Stimulated activated CD8-positive, alpha-beta memory T cell treated with anti-CD3 and anti-CD28 coated beads, Interleukin-2, amount 100 ng/mL, for 48 hours (primary cell): ENCODE data around the gene CWC25.
"Not testable (repeated sequence)": the region's sequence is repeated elsewhere in the genome, so short reads cannot be mapped to it uniquely, and the experiment has no call there.

ENCODE experiments used
- DNase-seq, 2 donors: peaks; one replicate each; pipeline ENCODE4 v3.0.0-alpha.2; 2020; ENCODE audit warnings: low read depth in 2 of 2

Gene CWC25

GRCh38 chr17:38824899-38825761 lies at the start of gene CWC25:
Gene CWC25 (minus strand): TSS chr17:38825321. CDS start chr17:38825183, 138 bp downstream.
- DNase-seq: peak; percentile 86 to 96

DNA sequence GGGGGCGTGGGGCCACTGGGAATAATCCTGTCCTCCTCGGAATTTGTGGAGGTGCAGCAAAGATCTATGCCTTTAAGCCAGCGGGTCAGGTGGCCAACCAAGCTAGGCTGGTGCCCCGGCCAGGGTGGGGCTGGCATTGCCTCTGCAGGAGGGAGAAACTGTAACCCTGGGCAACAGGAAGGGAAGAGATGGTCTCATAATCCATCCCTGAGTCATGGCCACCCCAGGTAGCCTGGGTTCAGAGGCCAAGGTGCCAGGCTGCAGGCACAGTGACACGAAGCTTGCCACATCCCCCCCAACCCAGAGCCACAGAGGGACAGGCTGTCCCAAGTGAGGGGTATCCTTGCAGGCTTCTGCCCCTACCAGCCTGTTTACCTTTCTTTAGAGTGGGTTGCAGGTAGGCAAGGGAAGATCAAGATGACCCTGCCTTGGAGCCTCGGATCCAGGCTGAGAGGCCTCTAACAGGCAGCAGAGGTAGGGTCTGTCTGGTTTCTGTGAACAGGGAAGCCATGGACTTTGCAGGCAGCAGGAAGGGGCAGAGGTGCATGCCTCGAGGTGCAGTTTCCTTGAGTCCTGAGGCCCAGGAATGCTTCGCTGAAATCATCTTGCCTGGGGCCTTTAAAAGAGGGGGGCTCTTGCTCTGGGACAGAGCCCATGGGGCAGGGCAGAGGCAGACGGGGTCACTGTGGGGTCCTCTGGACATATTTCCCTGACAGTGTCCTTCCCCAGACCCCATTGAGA lies 48.7 kb upstream of the CWC25 start:
- DNase-seq: no peak

- no peak for DNase-seq
Measured at GRCh38 chr17:38872671-38873385, 47.7 kb upstream of the CWC25 start.

DNA sequence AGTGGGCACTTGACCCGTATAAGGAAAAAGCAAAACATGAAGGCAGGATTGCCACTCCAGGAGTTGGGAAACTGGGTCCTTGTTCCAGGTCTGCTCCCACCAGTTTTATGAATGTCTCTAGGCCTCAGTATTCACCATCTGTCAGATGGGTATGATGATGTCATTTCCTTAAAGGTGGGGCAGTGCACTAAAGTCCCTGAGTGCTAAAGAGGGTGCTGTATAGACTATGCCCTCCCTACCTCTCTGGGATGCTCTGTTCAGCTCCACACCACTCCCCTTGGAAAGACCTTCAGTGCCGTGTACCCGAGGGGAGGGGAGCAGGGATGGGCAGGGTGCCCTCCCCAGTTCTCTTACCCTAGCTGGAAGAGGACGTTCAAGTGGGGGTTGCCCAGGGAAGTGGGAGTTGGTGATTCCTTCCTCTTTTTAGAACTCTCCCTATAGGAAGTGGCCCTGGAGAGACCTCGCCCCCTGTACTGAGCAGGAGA lies 46.9 kb upstream of the CWC25 start:
- DNase-seq: no peak

DNA sequence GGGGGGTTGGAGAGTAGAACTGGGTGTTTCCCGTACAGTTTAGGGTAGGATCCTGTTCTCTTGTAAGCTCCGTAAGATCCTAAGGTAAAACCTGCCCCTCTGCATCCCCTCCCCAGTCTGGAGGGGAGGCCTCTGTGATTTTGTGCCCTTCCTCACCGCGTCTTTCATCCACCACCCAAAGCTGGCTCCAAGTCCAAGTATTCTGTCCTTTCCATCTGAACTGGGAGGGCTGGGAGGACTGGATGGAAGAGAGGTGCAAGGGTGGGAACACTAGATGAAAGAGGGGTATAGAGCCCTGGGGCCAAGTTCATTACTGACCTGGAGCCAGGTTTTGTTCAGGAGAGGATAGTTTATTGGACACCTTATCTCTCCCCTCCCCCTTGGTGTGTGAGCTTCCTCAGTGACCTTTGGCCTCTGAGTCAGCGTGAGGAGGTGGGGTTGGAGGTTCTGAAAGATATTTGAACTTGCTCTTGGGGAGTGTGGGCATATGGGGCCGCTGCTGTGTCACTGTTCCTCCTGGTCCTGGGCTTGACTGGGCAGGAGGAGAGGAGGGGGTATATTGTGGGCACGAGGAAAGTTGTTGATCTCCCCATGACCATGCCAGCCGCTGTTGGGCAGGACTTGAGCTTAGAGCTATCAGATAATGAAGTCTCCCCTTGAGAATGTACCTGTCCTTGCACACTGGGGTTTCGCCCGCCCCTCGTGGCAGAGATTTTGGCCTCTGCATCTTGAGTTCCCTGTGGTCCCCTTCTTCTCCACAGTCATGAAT lies 46.3 kb upstream of the CWC25 start:
- peak; percentile 59 to 74 for DNase-seq

GRCh38 chr17:38870259-38871165 lies 45.4 kb upstream of the CWC25 start:
- DNase-seq: peak; percentile 65 to 69

- DNase-seq: peak; percentile 83 to 91
Measured at GRCh38 chr17:38869526-38870258, 44.6 kb upstream of the CWC25 start, which contains the start of gene LASP1. Gene LASP1 (plus strand): TSS chr17:38870058. CDS start chr17:38870190, 132 bp downstream.

GRCh38 chr17:38868817-38869525 lies 43.9 kb upstream of the CWC25 start:
- peak; percentile 75 to 86 for DNase-seq

- no peak for DNase-seq
Measured at GRCh38 chr17:38867968-38868816, 43.1 kb upstream of the CWC25 start.

DNA sequence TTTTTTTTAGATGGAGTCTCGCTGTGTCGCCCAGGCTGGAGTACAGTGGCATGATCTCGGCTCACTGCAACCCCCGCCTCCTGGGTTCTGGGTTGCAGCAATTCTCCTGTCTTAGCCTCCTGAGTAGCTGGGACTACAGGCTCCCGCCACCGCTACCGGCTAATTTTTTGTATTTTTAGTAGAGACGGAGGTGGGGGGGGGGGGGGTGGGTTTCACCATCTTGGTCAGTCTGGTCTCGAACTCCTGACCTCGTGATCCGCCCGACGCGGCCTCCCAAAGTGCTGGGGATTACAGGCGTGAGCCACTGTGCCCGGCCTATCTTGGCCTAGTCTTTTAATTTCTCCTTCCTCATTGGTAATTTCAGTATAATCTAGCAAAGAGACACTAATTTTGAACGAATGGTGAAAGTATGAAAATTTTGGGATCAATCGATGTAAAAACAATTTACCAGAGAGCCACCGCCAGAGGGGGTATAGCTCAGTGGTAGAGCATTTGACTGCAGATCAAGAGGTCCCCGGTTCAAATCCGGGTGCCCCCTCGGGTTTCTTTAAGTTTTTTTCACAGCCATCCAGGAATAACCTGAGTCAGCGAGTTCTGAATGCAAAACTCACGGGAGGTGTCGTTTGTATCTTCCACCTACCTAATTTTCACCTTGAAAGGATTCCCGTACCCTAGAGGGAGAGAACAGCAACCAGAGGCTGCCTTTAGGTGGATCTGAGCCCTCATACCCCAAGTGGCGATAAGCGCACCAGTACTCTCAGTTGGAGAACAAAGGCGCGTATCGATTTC lies 42.3 kb upstream of the CWC25 start:
- peak; percentile 44 to 63 for DNase-seq

- DNase-seq: no peak
Measured at GRCh38 chr17:38864636-38865398, 39.7 kb upstream of the CWC25 start.

- DNase-seq: no peak
Measured at GRCh38 chr17:38861399-38861843, 36.3 kb upstream of the CWC25 start.

DNA sequence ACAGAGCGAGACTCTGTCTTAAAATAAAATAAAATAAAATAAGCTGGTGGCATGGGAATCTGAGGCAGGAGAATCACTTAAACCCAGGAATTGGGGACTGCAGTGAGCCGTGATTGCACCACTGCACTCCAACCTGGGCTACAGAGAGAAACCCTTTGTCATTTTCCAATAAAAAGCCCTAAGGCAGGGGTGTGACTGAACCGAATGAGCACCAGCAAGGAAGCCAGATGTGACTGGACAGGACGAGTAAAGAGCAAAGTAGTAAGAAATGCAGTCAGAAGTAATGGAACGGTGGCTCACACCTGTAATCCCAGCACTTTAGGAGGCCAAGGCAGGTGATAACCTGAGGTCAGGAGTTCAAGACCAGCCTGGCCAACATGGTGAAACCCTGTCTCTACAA lies 32.1 kb upstream of the CWC25 start:
- DNase-seq: no peak

GRCh38 chr17:38855101-38855714 lies 30.1 kb upstream of the CWC25 start:
- DNase-seq: not testable (repeated sequence)
